CD8-positive, alpha-beta memory T cell (primary cell): Measurements from ENCODE around the gene SMIM14. TPM values are rescaled to one million over a fixed set of nuclear protein-coding genes. Genes with fewer than 3 reads are reported as not detected.

Experiments
- CTCF ChIA-PET: fragments of 350-600 bp; sonication (Branson Sonifier 250); formaldehyde crosslinking; loops from one replicate; lab custom pipeline; 2021; ENCODE audit warnings: antibody characterized with exemption; lab: Charles Lee
- POLR2A ChIA-PET: fragments of 350-600 bp; sonication (Branson Sonifier 250); formaldehyde crosslinking; loops from one replicate; lab custom pipeline; 2021; ENCODE audit warnings: antibody characterized with exemption; lab: Charles Lee
- DNase-seq, 5 donors: peaks; one replicate each; pipeline versions ENCODE4 v3.0.0 to v3.0.0-alpha.2; 2020 to 2022; ENCODE audit warnings: mixed read lengths in 1 of 5
- H3K27ac ChIP-seq: one replicate; pipeline ENCODE4 v1.7.0; 2013; ENCODE audit warnings: low read depth, mild to moderate bottlenecking, low read length, moderate library complexity
- H3K27me3 ChIP-seq: 2 replicates; pipeline ENCODE4 v1.7.0; 2013; ENCODE audit warnings: low read length, mild to moderate bottlenecking; ENCODE audit not compliant: insufficient read depth, poor library complexity, severe bottlenecking
- H3K36me3 ChIP-seq: 2 replicates; pipeline ENCODE4 v1.7.0; 2013; ENCODE audit warnings: mild to moderate bottlenecking, low read length, moderate library complexity; ENCODE audit not compliant: insufficient read depth
- H3K4me1 ChIP-seq: 2 replicates; pipeline ENCODE4 v1.7.0; 2013; ENCODE audit warnings: mild to moderate bottlenecking, low read length, moderate library complexity; ENCODE audit not compliant: insufficient read depth
- H3K4me3 ChIP-seq: 2 replicates; pipeline ENCODE4 v1.7.0; 2013; ENCODE audit warnings: mild to moderate bottlenecking, low read length
- H3K9me3 ChIP-seq: 2 replicates; pipeline ENCODE4 v1.7.0; 2013; ENCODE audit warnings: mild to moderate bottlenecking, low read length
- H3K27ac Mint-ChIP-seq, 8 donors: one replicate each; pipeline ENCODE4 v1.8.0; 2020 to 2021; ENCODE audit warnings: mixed read lengths in 8 of 8, mild to moderate bottlenecking in 6 of 8, inconsistent platforms in 3 of 8, moderate library complexity in 3 of 8
- H3K27me3 Mint-ChIP-seq, 2 donors: one replicate each; pipeline ENCODE4 v1.8.0; 2020 to 2021; ENCODE audit warnings: mixed read lengths in 2 of 2, mild to moderate bottlenecking in 1 of 2, moderate library complexity in 1 of 2
- H3K36me3 Mint-ChIP-seq, 3 donors: one replicate each; pipeline ENCODE4 v1.8.0; 2020 to 2021; ENCODE audit warnings: mixed read lengths in 3 of 3, inconsistent platforms in 1 of 3, mild to moderate bottlenecking in 1 of 3
- H3K4me1 Mint-ChIP-seq, 3 donors: one replicate each; pipeline ENCODE4 v1.8.0; 2020 to 2021; ENCODE audit warnings: mixed read lengths in 3 of 3, inconsistent platforms in 1 of 3, mild to moderate bottlenecking in 1 of 3
- H3K4me3 Mint-ChIP-seq, 7 donors: one replicate each; pipeline ENCODE4 v1.8.0; 2020 to 2021; ENCODE audit warnings: mixed read lengths in 7 of 7, mild to moderate bottlenecking in 6 of 7, moderate library complexity in 4 of 7, inconsistent platforms in 2 of 7
- H3K9me3 Mint-ChIP-seq, 5 donors: one replicate each; pipeline ENCODE4 v1.8.0; 2020 to 2022; ENCODE audit warnings: mixed read lengths in 5 of 5, mild to moderate bottlenecking in 3 of 5, moderate library complexity in 2 of 5, inconsistent platforms in 1 of 5
- polyA plus RNA-seq: library from polyadenylated mRNA; unstranded; fragments of 300-500 nt; fragmentation: Illumina TruSeq; gene quantifications from one replicate; pipeline ENCODE4 v1.2.3, GENCODE V29; 2021
- total RNA-seq, 2 experiments: library from RNA; stranded (reverse); gene quantifications; one replicate each; pipeline ENCODE4 v1.2.3, GENCODE V29; 2021

SMIM14 gene
- total and polyA plus RNA-seq, 3 experiments from 2014 or later, result 2.2 to 46.4 (median 2.2) TPM

GRCh38 chr4:39571504-39571903, 67.2 kb downstream of the SMIM14 start:
- no peaks in the 10 kb centered on the region for H3K36me3 ChIP-seq
- ChIA-PET CTCF (no interaction called here), POLR2A (no interaction called here)
- H3K27ac Mint-ChIP-seq, result no peak overlapping the region
- H3K27me3 ChIP-seq, result no peaks in the 10 kb centered on the region
- no peak overlapping the region for H3K4me3 Mint-ChIP-seq
- peaks cover 4 to 11% (median 8%) of the 10 kb centered on the region in 3 donors for H3K4me1 Mint-ChIP-seq
- no peak overlapping the region for H3K4me3 ChIP-seq
- no peaks in the 10 kb centered on the region for H3K27me3 Mint-ChIP-seq
- H3K4me1 ChIP-seq, result no peaks in the 10 kb centered on the region
- no peaks in the 10 kb centered on the region for H3K9me3 ChIP-seq
- H3K9me3 Mint-ChIP-seq, result no peaks in the 10 kb centered on the region
- no peak overlapping the region for H3K27ac ChIP-seq
- no peak for DNase-seq
- peaks cover 0 to 8% (median 3%) of the 10 kb centered on the region in 3 donors for H3K36me3 Mint-ChIP-seq

DNA sequence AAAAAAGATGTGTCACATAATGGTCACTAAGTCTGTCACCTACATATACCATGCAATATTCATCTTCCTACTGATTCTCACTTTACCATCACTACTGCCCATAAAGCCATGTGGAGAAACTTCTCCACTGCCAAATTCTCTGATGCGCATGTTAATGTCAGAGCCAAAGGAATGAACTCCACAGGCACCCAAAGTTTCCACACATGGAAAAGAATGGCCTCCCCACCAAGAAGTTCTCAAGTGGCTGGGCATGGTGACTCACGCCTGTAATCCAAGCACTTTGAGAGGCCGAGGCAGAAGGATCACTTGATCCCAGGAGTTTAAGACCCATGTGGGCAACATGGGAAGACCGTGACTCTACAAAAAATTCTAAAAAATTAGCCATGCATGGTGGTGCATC, 67.6 kb downstream of the SMIM14 start:
- Mint-ChIP-seq H3K4me1 (peaks cover 4 to 11% (median 8%) of the 10 kb centered on the region in 3 donors), H3K27ac (no peak overlapping the region), H3K36me3 (peaks cover 3 to 10% (median 6%) of the 10 kb centered on the region in 3 donors), H3K9me3 (no peaks in the 10 kb centered on the region), H3K27me3 (no peaks in the 10 kb centered on the region), H3K4me3 (no peak overlapping the region)
- ChIA-PET POLR2A (no interaction called here), CTCF (no interaction called here)
- Histone ChIP-seq H3K4me3 (no peak overlapping the region), H3K27me3 (no peaks in the 10 kb centered on the region), H3K9me3 (no peaks in the 10 kb centered on the region), H3K4me1 (no peaks in the 10 kb centered on the region), H3K36me3 (no peaks in the 10 kb centered on the region), H3K27ac (no peak overlapping the region)
- no peak for DNase-seq

DNA sequence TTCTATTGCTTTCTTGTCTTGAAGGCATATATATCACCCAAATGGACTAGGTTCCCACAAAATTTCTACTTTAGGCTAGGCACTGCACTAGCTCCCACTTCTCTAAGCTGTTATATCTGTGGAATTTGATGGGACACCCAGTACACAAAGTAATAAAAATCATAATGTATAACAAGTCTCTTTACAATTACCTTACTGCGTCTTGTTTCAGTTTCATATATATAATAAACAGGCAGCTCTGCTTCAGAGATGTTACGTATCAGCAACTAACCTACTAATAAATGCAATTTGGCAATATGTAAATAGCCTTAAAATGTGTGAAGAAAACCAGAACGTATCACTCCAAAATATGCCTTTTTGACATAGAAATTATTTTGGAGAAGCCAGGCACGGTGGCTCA, 69.5 kb downstream of the SMIM14 start:
- Mint-ChIP-seq H3K27me3 (no peaks in the 10 kb centered on the region), H3K4me1 (peaks cover 4 to 11% (median 8%) of the 10 kb centered on the region in 3 donors), H3K36me3 (peaks cover 12 to 23% (median 12%) of the 10 kb centered on the region in 3 donors), H3K4me3 (peak overlapping the region in 1 of 7 donors; percentile 57), H3K9me3 (peaks cover 0 to 2% (median 0%) of the 10 kb centered on the region in 5 donors), H3K27ac (no peak overlapping the region)
- POLR2A ChIA-PET, result no interaction called here
- DNase-seq, result no peak
- Histone ChIP-seq H3K4me1 (no peaks in the 10 kb centered on the region), H3K9me3 (no peaks in the 10 kb centered on the region), H3K27me3 (no peaks in the 10 kb centered on the region), H3K27ac (no peak overlapping the region), H3K36me3 (no peaks in the 10 kb centered on the region), H3K4me3 (no peak overlapping the region)
- CTCF ChIA-PET, result interaction anchor here (0.8 kb wide), 1 partner anchor 12 kb away, joined by 3 read pairs; no protein-coding TSS in a partner anchor

GRCh38 chr4:39568805-39569204, 69.9 kb downstream of the SMIM14 start:
- H3K4me3 Mint-ChIP-seq, result peak overlapping the region in 2 of 7 donors; percentile 48 to 57
- peaks cover 4 to 11% (median 8%) of the 10 kb centered on the region in 3 donors for H3K4me1 Mint-ChIP-seq
- POLR2A ChIA-PET, result no interaction called here
- H3K27ac Mint-ChIP-seq, result peak overlapping the region in 1 of 8 donors; percentile 19
- no peak for DNase-seq
- H3K4me3 ChIP-seq, result no peak overlapping the region
- CTCF ChIA-PET, result interaction anchor here (0.8 kb wide), 1 partner anchor 13 kb away, joined by 3 read pairs; no protein-coding TSS in a partner anchor
- H3K9me3 Mint-ChIP-seq, result peaks cover 0 to 2% (median 0%) of the 10 kb centered on the region in 5 donors
- H3K27me3 ChIP-seq, result no peaks in the 10 kb centered on the region
- H3K9me3 ChIP-seq, result no peaks in the 10 kb centered on the region
- H3K27me3 Mint-ChIP-seq, result no peaks in the 10 kb centered on the region
- H3K27ac ChIP-seq, result no peak overlapping the region
- H3K36me3 ChIP-seq, result no peaks in the 10 kb centered on the region
- peaks cover 12 to 23% (median 15%) of the 10 kb centered on the region in 3 donors for H3K36me3 Mint-ChIP-seq
- no peaks in the 10 kb centered on the region for H3K4me1 ChIP-seq

- Histone ChIP-seq H3K4me3 (no peak overlapping the region), H3K9me3 (no peaks in the 10 kb centered on the region), H3K27ac (no peak overlapping the region), H3K27me3 (no peaks in the 10 kb centered on the region), H3K36me3 (no peaks in the 10 kb centered on the region), H3K4me1 (no peaks in the 10 kb centered on the region)
- H3K4me1 Mint-ChIP-seq, result peaks cover 4 to 11% (median 8%) of the 10 kb centered on the region in 3 donors
- H3K9me3 Mint-ChIP-seq, result peaks cover 0 to 2% (median 0%) of the 10 kb centered on the region in 5 donors
- H3K36me3 Mint-ChIP-seq, result peaks cover 12 to 20% (median 18%) of the 10 kb centered on the region in 3 donors
- no peak for DNase-seq
- no peaks in the 10 kb centered on the region for H3K27me3 Mint-ChIP-seq
- ChIA-PET POLR2A (no interaction called here), CTCF (no interaction called here)
- H3K4me3 Mint-ChIP-seq, result no peak overlapping the region
- no peak overlapping the region for H3K27ac Mint-ChIP-seq
Measured at GRCh38 chr4:39565878-39566600, 72.6 kb downstream of the SMIM14 start.

DNA sequence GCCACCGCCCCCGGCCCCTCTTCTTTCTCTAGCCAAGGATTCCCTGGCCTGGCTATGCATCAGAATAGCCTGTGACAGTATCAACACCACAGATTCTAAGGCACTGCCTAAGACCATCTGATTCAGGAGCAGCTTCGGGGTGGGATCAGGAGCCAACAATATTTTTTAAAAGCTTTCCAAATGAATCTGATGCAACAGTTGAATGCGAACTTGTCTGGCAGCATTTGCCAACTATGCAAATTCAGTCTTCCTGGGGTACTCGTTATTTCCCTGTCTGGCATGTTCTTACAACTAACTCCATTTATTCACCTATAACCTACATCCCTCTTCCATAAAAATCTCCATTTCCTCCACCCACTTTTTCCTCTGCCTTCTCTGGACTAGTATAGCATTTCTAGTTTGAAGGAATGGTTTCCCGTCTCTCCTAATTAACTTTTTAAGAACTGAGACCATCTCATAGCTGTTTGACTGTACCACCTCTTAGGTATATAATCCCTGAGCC, 75.3 kb downstream of the SMIM14 start:
- POLR2A ChIA-PET, result no interaction called here
- DNase-seq, result no peak
- H3K36me3 ChIP-seq, result no peaks in the 10 kb centered on the region
- no peaks in the 10 kb centered on the region for H3K27me3 ChIP-seq
- no peak overlapping the region for H3K27ac ChIP-seq
- H3K4me1 ChIP-seq, result no peaks in the 10 kb centered on the region
- no peaks in the 10 kb centered on the region for H3K9me3 ChIP-seq
- H3K4me1 Mint-ChIP-seq, result peaks cover 0 to 4% (median 2%) of the 10 kb centered on the region in 3 donors
- peaks cover 0 to 2% (median 0%) of the 10 kb centered on the region in 5 donors for H3K9me3 Mint-ChIP-seq
- H3K27ac Mint-ChIP-seq, result no peak overlapping the region
- CTCF ChIA-PET, result no interaction called here
- H3K4me3 ChIP-seq, result no peak overlapping the region
- H3K36me3 Mint-ChIP-seq, result peaks cover 12 to 21% (median 15%) of the 10 kb centered on the region in 3 donors
- H3K27me3 Mint-ChIP-seq, result no peaks in the 10 kb centered on the region
- no peak overlapping the region for H3K4me3 Mint-ChIP-seq

- no peaks in the 10 kb centered on the region for H3K36me3 ChIP-seq
- no peak overlapping the region for H3K27ac ChIP-seq
- no peak for DNase-seq
- no peaks in the 10 kb centered on the region for H3K4me1 Mint-ChIP-seq
- no peak overlapping the region for H3K4me3 ChIP-seq
- ChIA-PET POLR2A (no interaction called here), CTCF (interaction anchor here (0.6 kb wide), 1 partner anchor 12 kb away, joined by 3 read pairs; no protein-coding TSS in a partner anchor)
- no peak overlapping the region for H3K27ac Mint-ChIP-seq
- no peaks in the 10 kb centered on the region for H3K4me1 ChIP-seq
- no peaks in the 10 kb centered on the region for H3K9me3 ChIP-seq
- no peaks in the 10 kb centered on the region for H3K27me3 Mint-ChIP-seq
- peaks cover 12 to 25% (median 15%) of the 10 kb centered on the region in 3 donors for H3K36me3 Mint-ChIP-seq
- no peak overlapping the region for H3K4me3 Mint-ChIP-seq
- H3K27me3 ChIP-seq, result no peaks in the 10 kb centered on the region
- peaks cover 0 to 2% (median 0%) of the 10 kb centered on the region in 5 donors for H3K9me3 Mint-ChIP-seq
Measured at GRCh38 chr4:39562792-39563191, 75.9 kb downstream of the SMIM14 start.

DNA sequence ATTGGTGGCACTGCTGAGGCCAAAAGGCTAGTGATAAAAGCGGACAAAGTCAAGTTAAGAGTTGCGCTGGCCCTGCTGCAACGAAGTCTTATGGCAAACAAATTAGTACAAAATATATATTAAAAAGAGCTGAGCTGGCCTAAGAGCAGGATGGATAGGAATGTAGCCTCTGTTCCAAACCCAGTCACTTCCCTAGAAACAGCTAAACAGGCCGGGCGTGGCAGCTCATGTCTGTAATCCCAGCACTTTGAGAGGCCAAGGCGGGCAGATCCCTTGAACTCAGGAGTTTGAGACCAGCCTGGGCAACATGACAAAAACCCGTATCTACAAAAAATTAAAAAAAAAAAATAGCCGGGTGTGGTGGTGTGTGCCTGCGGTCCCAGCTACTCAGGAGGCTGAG, 79.0 kb downstream of the SMIM14 start:
- Histone ChIP-seq H3K27me3 (no peaks in the 10 kb centered on the region), H3K4me1 (no peaks in the 10 kb centered on the region), H3K36me3 (no peaks in the 10 kb centered on the region), H3K9me3 (no peaks in the 10 kb centered on the region), H3K27ac (no peak overlapping the region), H3K4me3 (no peak overlapping the region)
- Mint-ChIP-seq H3K4me1 (no peaks in the 10 kb centered on the region), H3K4me3 (no peak overlapping the region), H3K27me3 (no peaks in the 10 kb centered on the region), H3K9me3 (no peaks in the 10 kb centered on the region), H3K27ac (peak overlapping the region in 2 of 8 donors; percentile 14 to 19), H3K36me3 (peaks cover 6 to 21% (median 10%) of the 10 kb centered on the region in 3 donors)
- ChIA-PET CTCF (no interaction called here), POLR2A (no interaction called here)
- DNase-seq, result no peak
